ENCODE measurements around the gene MAVS.

DNA sequence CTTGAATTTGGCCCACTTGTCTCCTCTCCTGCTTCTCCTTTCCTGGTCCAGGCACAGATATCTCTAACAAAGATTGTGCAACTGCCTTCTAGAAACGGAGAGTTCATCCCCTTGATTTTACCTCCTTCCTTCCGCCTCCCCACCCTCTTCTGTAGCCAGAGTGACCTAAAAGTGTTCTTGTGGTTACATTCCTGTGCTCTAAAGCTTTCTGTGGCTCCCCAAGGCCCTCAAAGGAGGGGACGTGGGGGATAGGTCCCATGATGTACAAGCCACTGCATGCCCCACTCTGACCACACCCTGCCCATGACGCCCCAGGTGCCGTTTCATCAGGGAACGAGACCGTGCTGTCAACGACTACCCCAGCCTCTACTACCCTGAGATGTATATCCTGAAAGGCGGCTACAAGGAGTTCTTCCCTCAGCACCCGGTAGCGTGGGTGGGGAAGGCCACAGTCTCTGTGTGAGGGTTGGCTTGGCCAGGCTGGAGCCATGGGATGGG, 42.3 kb upstream of the MAVS start:
- TF ChIP-seq ISL1 (CRISPR knock-in tag; IDR thresholded peaks at IDR 0.05) (no peak), ZNF8 (CRISPR knock-in tag; IDR thresholded peaks at IDR 0.05) (no peak), TCF4 (CRISPR knock-in tag; IDR thresholded peaks at IDR 0.05; ENCODE audit: borderline replicate concordance) (no peak), ZNF70 (CRISPR knock-in tag; IDR thresholded peaks at IDR 0.05) (no peak)
